ENCODE results near the gene GLCE. TPM values are rescaled to one million over a fixed set of nuclear protein-coding genes. Genes with fewer than 3 reads are reported as not detected.

Gene GLCE
- total and polyA plus RNA-seq, 7 donors = 10.3 to 24.6 (median 13.9) TPM

Other genes starting within 250 kb of the GLCE start
- gene SPESP1, start 230.1 kb upstream of the GLCE start, total RNA-seq = 1 to 10 TPM; 1.9 to 3.6 (median 3.0) TPM
- 1 to 10 TPM in 1 of 3 donors, not detected in 2; 1.5 TPM for gene SPESP1, start 230.1 kb upstream of the GLCE start, polyA plus RNA-seq
- gene NOX5, start 145.9 kb upstream of the GLCE start, total RNA-seq = under 1 TPM in 2 of 4 donors, not detected in 2; 0.36 to 0.49 TPM
- gene NOX5, start 145.9 kb upstream of the GLCE start, polyA plus RNA-seq = under 1 TPM in 1 of 3 donors, not detected in 2; 0.16 TPM
- under 1 TPM in 2 of 4 donors, not detected in 2; 0.36 to 0.83 TPM for gene PAQR5, start 138.3 kb downstream of the GLCE start, total RNA-seq
- 10 to 100 TPM; 10.2 to 19.7 (median 14.0) TPM for gene PAQR5, start 138.3 kb downstream of the GLCE start, polyA plus RNA-seq